GM12878 (cell line): ENCODE results near the gene THBS3. TPM values are rescaled to one million over a fixed set of nuclear protein-coding genes. Genes with fewer than 3 reads are reported as not detected.

Source experiments
- ATAC-seq: fragments of 200-7000 bp; cut with Tn5 transposase; 3 replicates; pipeline ENCODE4 v1.9.1; 2020; ENCODE audit warnings: mild to moderate bottlenecking, moderate library complexity
- BruUV-seq: library from RNA; stranded (reverse); fragments of 400-500 nt; replicated peaks from 2 replicates; lab custom pipeline; 2021; lab: Mats Ljungman, UMichigan
- CTCF ChIA-PET: fragments of 300-600 bp; sonication (Branson Sonifier 250); formaldehyde crosslinking; extraction: SDS; loops from one replicate; lab custom pipeline; 2021; ENCODE audit warnings: inconsistent platforms; lab: Yijun Ruan, JAX
- POLR2A ChIA-PET: fragments of 350-600 bp; formaldehyde crosslinking; extraction: SDS; loops from one replicate; lab custom pipeline; 2021; ENCODE audit warnings: inconsistent platforms; lab: Charles Lee
- RAD21 ChIA-PET: fragments of 300-600 bp; sonication (Branson Sonifier 250); formaldehyde crosslinking; loops from one replicate; lab custom pipeline; 2023; ENCODE audit warnings: antibody characterized with exemption; ENCODE audit not compliant: unreplicated experiment; lab: Charles Lee
- SMC1A ChIA-PET: fragments of 300-600 bp; sonication (Branson Sonifier 250); formaldehyde crosslinking; loops from one replicate; lab custom pipeline; 2023; ENCODE audit not compliant: unreplicated experiment, uncharacterized antibody; lab: Charles Lee
- DNase-seq: peaks from one replicate; pipeline ENCODE4 v3.0.0-alpha.2; 2011; ENCODE audit warnings: low read depth, low spot score
- FAIRE-seq: peaks from 3 replicates; lab custom pipeline; 2011; peaks lifted over from hg19 to GRCh38; lab: Jason Lieb, UNC
- H2AFZ ChIP-seq: 2 replicates; pipeline ENCODE4 v1.6.0; 2011; ENCODE audit warnings: low read depth, low read length, control low read depth; ENCODE audit not compliant: control insufficient read depth
- H3K27ac ChIP-seq: 2 replicates; pipeline ENCODE4 v1.5.1; 2011; ENCODE audit warnings: control low read depth; ENCODE audit not compliant: control insufficient read depth, insufficient read depth
- H3K27me3 ChIP-seq, 2 experiments: replicated peaks in 1 of 2; 2 replicates each; pipeline versions ENCODE4 v1.6.0 to v1.6.1; 2011; ENCODE audit warnings: low read length in 1 of 2; ENCODE audit not compliant: control insufficient read depth in 2 of 2, insufficient read depth in 2 of 2
- H3K36me3 ChIP-seq, 2 experiments: 2 replicates each; pipeline ENCODE4 v1.5.1; 2011; ENCODE audit warnings: low read length in 1 of 2; ENCODE audit not compliant: control insufficient read depth in 2 of 2, insufficient read depth in 2 of 2
- H3K4me1 ChIP-seq: 2 replicates; pipeline ENCODE4 v1.6.1; 2011; ENCODE audit warnings: mild to moderate bottlenecking, low read length, moderate library complexity, mixed read lengths; ENCODE audit not compliant: control insufficient read depth, insufficient read depth
- H3K4me2 ChIP-seq: 2 replicates; pipeline ENCODE4 v1.6.0; 2011; ENCODE audit warnings: control low read depth; ENCODE audit not compliant: control insufficient read depth, insufficient read depth
- H3K4me3 ChIP-seq: fragments of 200-600 bp; sonication (generic); 2 replicates; pipeline ENCODE4 v1.5.1; 2016
- H3K79me2 ChIP-seq: 2 replicates; pipeline ENCODE4 v1.6.0; 2011; ENCODE audit warnings: low read length; ENCODE audit not compliant: control insufficient read depth, insufficient read depth
- H3K9ac ChIP-seq: 2 replicates; pipeline ENCODE4 v1.8.0; 2011; ENCODE audit warnings: low read length, control low read depth, mixed read lengths; ENCODE audit not compliant: control insufficient read depth, insufficient read depth
- H3K9me3 ChIP-seq: replicated peaks from 3 replicates; pipeline ENCODE4 v1.5.1; 2011; ENCODE audit warnings: mild to moderate bottlenecking, low read length; ENCODE audit not compliant: control insufficient read depth, insufficient read depth
- H4K20me1 ChIP-seq: 2 replicates; pipeline ENCODE4 v1.6.0; 2011; ENCODE audit not compliant: control insufficient read depth, insufficient read depth
- CEBPZ ChIP-seq: fragments of 150-350 bp; IDR thresholded peaks from 2 replicates; pipeline ENCODE4 v1.6.1; 2016; ENCODE audit warnings: low read depth, low read length
- FOS ChIP-seq: IDR thresholded peaks from 3 replicates; pipeline ENCODE4 v1.6.1; 2011; ENCODE audit warnings: borderline replicate concordance; ENCODE audit not compliant: insufficient read length; ENCODE audit errors: extremely low read depth
- NBN ChIP-seq: fragments of 450-650 bp; IDR thresholded peaks from 2 replicates; pipeline ENCODE4 v1.6.1; 2016
- NFYB ChIP-seq: IDR thresholded peaks from 2 replicates; pipeline ENCODE4 v1.6.1; 2011; ENCODE audit warnings: low read depth, mild to moderate bottlenecking, low read length, improper control_type of control experiment, moderate library complexity; ENCODE audit not compliant: insufficient read depth
- PAX5 ChIP-seq: IDR thresholded peaks from 2 replicates; pipeline ENCODE4 v1.6.1; 2011; ENCODE audit warnings: low read depth, low read length, borderline replicate concordance
- SUPT20H ChIP-seq: IDR thresholded peaks from 2 replicates; pipeline ENCODE4 v1.6.1; 2011; ENCODE audit warnings: low read depth, mild to moderate bottlenecking, low read length, moderate library complexity, borderline replicate concordance; ENCODE audit not compliant: control insufficient read depth
- WGBS: methylation state at CpG from one replicate; pipeline ENCODE4 v1.1.6; 2016; ENCODE audit warnings: low lambda C conversion rate; ENCODE audit not compliant: insufficient replicate concordance, insufficient coverage; ENCODE audit errors: missing lambda C conversion rate; 5-methylcytosine and 5-hydroxymethylcytosine counted together
- in situ Hi-C: fragments of 300-500 bp; cut with MboI; formaldehyde crosslinking; loops from 9 replicates; pipeline ENCODE4 v1.14.3; 2018; ENCODE audit warnings: mixed read lengths
- intact Hi-C: fragments of 100-400 bp; cut with micrococcal nuclease; formaldehyde crosslinking; loops from one replicate; pipeline ENCODE4 v1.14.2; 2022; ENCODE audit not compliant: unreplicated experiment
- polyA plus RNA-seq, 11 experiments: library from polyadenylated mRNA; depleted of rRNA in 4 of 11; unstranded in 6 of 11; stranded (reverse) in 5 of 11; fragments of >200 nt; fragmentation: Nextera tagmentation in 4 of 11; fragmentation: Illumina TruSeq in 1 of 11; extraction: Ambion mirVana in 4 of 11; extraction: Trizol in 1 of 11; gene quantifications; 1 replicate in 1 of 11; 2 replicates in 10 of 11; pipeline versions ENCODE4 v1.2.1 to v1.2.3, GENCODE V29; 2011 to 2016; ENCODE audit warnings: inconsistent platforms in 2 of 11, missing spikeins in 2 of 11, low read depth in 1 of 11
- total RNA-seq, 4 experiments: library from RNA; depleted of rRNA in 3 of 4; stranded (reverse); fragments of >200 nt in 3 of 4; fragmentation: Illumina TruSeq in 1 of 4; extraction: Trizol in 1 of 4; gene quantifications; 2 replicates each; pipeline versions ENCODE4 v1.2.1 to v1.2.3, GENCODE V29; 2013 to 2021

The THBS3 gene
- total and polyA plus RNA-seq, 10 of the 15 experiments (the other 5 are each of a cell fraction or from before 2014, with no cell fraction given) = 0.66 to 3.6 (median 2.0) TPM

- no peak for TF ChIP-seq NBN
- no peak for TF ChIP-seq SUPT20H
- TF ChIP-seq FOS = no peak
- no peak for TF ChIP-seq NFYB
- TF ChIP-seq CEBPZ = no peak
- no peak for TF ChIP-seq PAX5
- no peaks in the 10 kb centered on the region for H3K79me2 ChIP-seq
- CTCF ChIA-PET = interaction anchor here (1.0 to 12.1 kb wide), 15 partner anchors 11 to 123 kb away, joined by 3 to 284 read pairs (median 6); partner anchors contain the start of gene EFNA4
- SMC1A ChIA-PET = interaction anchor here (1.2 to 5.9 kb wide), 6 partner anchors 11 to 81 kb away, joined by 4 to 37 read pairs (median 6); partner anchors contain the start of gene SLC50A1
- peaks cover 0 to 3% of the 10 kb centered on the region in 2 experiments; a peak in 1 of 4 replicates for H3K36me3 ChIP-seq
- H3K4me1 ChIP-seq = peaks cover 3% of the 10 kb centered on the region
- no peak for DNase-seq
- H3K27ac ChIP-seq = no peak overlapping the region
- POLR2A ChIA-PET = interaction anchor here (0.6 to 1.3 kb wide), 2 partner anchors 13 to 75 kb away, joined by 3 to 5 read pairs; no protein-coding TSS in a partner anchor
- intact Hi-C loops (no loop called here), in situ Hi-C loops (loop anchor here (5.0 kb wide), 1 partner anchor 74 kb away; no protein-coding TSS in a partner anchor)
- WGBS = 32% methylated on average over 19 of the region's 27 CpGs
- no TSS peak for BruUV-seq
- no peaks in the 10 kb centered on the region for H3K27me3 ChIP-seq
- no peaks in the 10 kb centered on the region for H3K9me3 ChIP-seq
- RAD21 ChIA-PET = interaction anchor here (0.8 to 5.1 kb wide), 7 partner anchors 16 to 76 kb away, joined by 3 to 71 read pairs (median 5); no protein-coding TSS in a partner anchor
- H3K4me2 ChIP-seq = no peak overlapping the region
- H3K4me3 ChIP-seq = no peak overlapping the region
- no peak overlapping the region for H3K9ac ChIP-seq
- ATAC-seq = no peak
- H2AFZ ChIP-seq = peak overlapping the region; percentile 34; the same call in 1 of the 2 replicates
- FAIRE-seq = no peak
- no peaks in the 10 kb centered on the region for H4K20me1 ChIP-seq
These were observed 41.1 kb downstream of the THBS3 start for GRCh38 chr1:155166471-155167165.
